CD4-positive, alpha-beta T cell (primary cell): ENCODE measurements around the gene OMA1. TPM values are rescaled to one million over a fixed set of nuclear protein-coding genes. Genes with fewer than 3 reads are reported as not detected.

Experiments
- ATAC-seq: fragments of 200-7000 bp; cut with Tn5 transposase; one replicate; pipeline ENCODE4 v1.10.0; 2022; ENCODE audit warnings: mild to moderate bottlenecking; ENCODE audit not compliant: poor library complexity
- CTCF ChIA-PET: fragments of 350-600 bp; sonication (Branson Sonifier 250); formaldehyde crosslinking; loops from one replicate; lab custom pipeline; 2021; ENCODE audit warnings: antibody characterized with exemption, inconsistent platforms; lab: Charles Lee
- POLR2A ChIA-PET: fragments of 350-600 bp; sonication (Branson Sonifier 250); formaldehyde crosslinking; loops from one replicate; lab custom pipeline; 2021; ENCODE audit warnings: antibody characterized with exemption, inconsistent platforms; lab: Charles Lee
- DNase-seq, 14 experiments: peaks; one replicate each; pipeline ENCODE4 v3.0.0-alpha.2; 2013 to 2020; ENCODE audit warnings: mixed read lengths in 2 of 14
- H3K27ac ChIP-seq, 2 donors: one replicate each; pipeline versions ENCODE4 v1.5.1 to v1.7.0; 2013; ENCODE audit warnings: low read length in 2 of 2, low read depth in 1 of 2, mild to moderate bottlenecking in 1 of 2
- H3K27me3 ChIP-seq, 2 experiments: 1 replicate in 1 of 2; 2 replicates in 1 of 2; pipeline versions ENCODE4 v1.6.1 to v1.7.0; 2013; ENCODE audit warnings: low read length in 2 of 2, control low read depth in 1 of 2, mild to moderate bottlenecking in 1 of 2, moderate library complexity in 1 of 2; ENCODE audit not compliant: insufficient read depth in 2 of 2, control insufficient read depth in 1 of 2
- H3K36me3 ChIP-seq: one replicate; pipeline ENCODE4 v1.6.1; 2013; ENCODE audit warnings: low read length, control low read depth; ENCODE audit not compliant: insufficient read depth
- H3K4me1 ChIP-seq: one replicate; pipeline ENCODE4 v1.6.1; 2013; ENCODE audit warnings: low read length, control low read depth; ENCODE audit not compliant: insufficient read depth
- H3K4me3 ChIP-seq: one replicate; pipeline ENCODE4 v1.5.1; 2013; ENCODE audit warnings: mild to moderate bottlenecking, low read length, moderate library complexity
- H3K9me3 ChIP-seq, 2 experiments: 1 replicate in 1 of 2; 2 replicates in 1 of 2; pipeline versions ENCODE4 v1.6.1 to v1.7.0; 2013; ENCODE audit warnings: low read length in 2 of 2, mild to moderate bottlenecking in 2 of 2, control low read depth in 1 of 2, moderate library complexity in 1 of 2; ENCODE audit not compliant: control insufficient read depth in 1 of 2, insufficient read depth in 1 of 2
- H3K27ac Mint-ChIP-seq: one replicate; pipeline ENCODE4 v1.8.0; 2020; ENCODE audit warnings: mixed read lengths
- H3K27me3 Mint-ChIP-seq: one replicate; pipeline ENCODE4 v1.8.0; 2021; ENCODE audit warnings: mixed read lengths
- H3K36me3 Mint-ChIP-seq: one replicate; pipeline ENCODE4 v1.8.0; 2021; ENCODE audit warnings: low read depth, mixed read lengths
- H3K4me1 Mint-ChIP-seq: one replicate; pipeline ENCODE4 v1.8.0; 2021; ENCODE audit warnings: low read depth, mixed read lengths
- H3K4me3 Mint-ChIP-seq: one replicate; pipeline ENCODE4 v1.8.0; 2020; ENCODE audit warnings: mild to moderate bottlenecking, mixed read lengths
- H3K9me3 Mint-ChIP-seq: one replicate; pipeline ENCODE4 v1.8.0; 2020; ENCODE audit warnings: mixed read lengths
- CTCF ChIP-seq: fragments of 200-600 bp; IDR thresholded peaks from one replicate; pipeline ENCODE4 v1.8.0; 2022; ENCODE audit warnings: antibody characterized with exemption, mild to moderate bottlenecking
- intact Hi-C, 2 experiments: fragments of 100-400 bp; cut with DNase I in 1 of 2; cut with micrococcal nuclease in 1 of 2; formaldehyde crosslinking; loops; one replicate each; pipeline versions ENCODE4 v1.15.1 to v1.9.0; 2023 to 2025; cut with DNase I, micrococcal nuclease
- total RNA-seq, 174 experiments: library from RNA in 2 of 174; stranded (reverse) in 2 of 174; gene quantifications; one replicate each; pipeline ENCODE4 v1.2.3 and lab custom pipeline; 2021 to 2026

Gene OMA1
- total RNA-seq, 2 experiments from 2014 or later, result 23.7 to 27.7 TPM

- H3K4me3 ChIP-seq, result no peak overlapping the region
- H3K9me3 ChIP-seq, result no peaks in the 10 kb centered on the region
- peaks cover 14% of the 10 kb centered on the region for H3K36me3 ChIP-seq
- Mint-ChIP-seq H3K36me3 (peaks cover 31% of the 10 kb centered on the region), H3K27ac (no peak overlapping the region), H3K4me1 (no peaks in the 10 kb centered on the region), H3K4me3 (no peak overlapping the region), H3K27me3 (no peaks in the 10 kb centered on the region), H3K9me3 (no peaks in the 10 kb centered on the region)
- no peak for DNase-seq
- no peak overlapping the region for H3K27ac ChIP-seq
- no peak for ATAC-seq
- ChIA-PET POLR2A (no interaction called here), CTCF (no interaction called here)
- H3K27me3 ChIP-seq, result no peaks in the 10 kb centered on the region
- TF ChIP-seq CTCF, result no peak
- intact Hi-C loops, result no loop called here
- no peaks in the 10 kb centered on the region for H3K4me1 ChIP-seq
Measured at GRCh38 chr1:58477390-58477789, 69.1 kb downstream of the OMA1 start.

- Histone ChIP-seq H3K4me1 (no peaks in the 10 kb centered on the region), H3K9me3 (no peaks in the 10 kb centered on the region), H3K27me3 (no peaks in the 10 kb centered on the region), H3K27ac (no peak overlapping the region), H3K36me3 (peaks cover 14% of the 10 kb centered on the region), H3K4me3 (no peak overlapping the region)
- ATAC-seq (no peak), DNase-seq (no peak)
- TF ChIP-seq CTCF, result no peak
- H3K27ac Mint-ChIP-seq, result no peak overlapping the region
- no peak overlapping the region for H3K4me3 Mint-ChIP-seq
- no peaks in the 10 kb centered on the region for H3K9me3 Mint-ChIP-seq
- ChIA-PET POLR2A (no interaction called here), CTCF (no interaction called here)
- H3K4me1 Mint-ChIP-seq, result no peaks in the 10 kb centered on the region
- no peaks in the 10 kb centered on the region for H3K27me3 Mint-ChIP-seq
- intact Hi-C loops, result no loop called here
- H3K36me3 Mint-ChIP-seq, result peaks cover 20% of the 10 kb centered on the region
Measured at GRCh38 chr1:58476179-58476578, 70.3 kb downstream of the OMA1 start.

GRCh38 chr1:58469476-58469875 is 77.0 kb downstream of the OMA1 start:
- Histone ChIP-seq H3K4me1 (no peaks in the 10 kb centered on the region), H3K4me3 (no peak overlapping the region), H3K36me3 (peaks cover 8% of the 10 kb centered on the region), H3K9me3 (no peaks in the 10 kb centered on the region), H3K27ac (no peak overlapping the region), H3K27me3 (no peaks in the 10 kb centered on the region)
- no peak for DNase-seq
- Mint-ChIP-seq H3K27me3 (no peaks in the 10 kb centered on the region), H3K9me3 (no peaks in the 10 kb centered on the region), H3K4me1 (no peaks in the 10 kb centered on the region), H3K36me3 (peaks cover 11% of the 10 kb centered on the region), H3K4me3 (no peak overlapping the region), H3K27ac (no peak overlapping the region)
- ChIA-PET POLR2A (no interaction called here), CTCF (no interaction called here)
- intact Hi-C loops, result no loop called here
- no peak for ATAC-seq
- TF ChIP-seq CTCF, result no peak
